HepG2 (cell line): ENCODE data around the gene KRT6B. TPM values are rescaled to one million over a fixed set of nuclear protein-coding genes. Genes with fewer than 3 reads are reported as not detected.

ENCODE experiments used
- ATAC-seq: fragments of 200-7000 bp; cut with Tn5 transposase; 3 replicates; pipeline ENCODE4 v1.9.1; 2020; ENCODE audit warnings: mild to moderate bottlenecking, moderate library complexity
- BruUV-seq: library from RNA; stranded (reverse); fragments of 400-500 nt; replicated peaks from 2 replicates; lab custom pipeline; 2021; lab: Mats Ljungman, UMichigan
- CTCF ChIA-PET: fragments of 300-600 bp; formaldehyde crosslinking; extraction: SDS; loops from one replicate; lab custom pipeline; 2021; ENCODE audit warnings: low total read pairs, inconsistent platforms, low intra/inter-chr PET ratio; lab: Yijun Ruan, JAX
- POLR2A ChIA-PET: fragments of 350-600 bp; sonication (Branson Sonifier 250); formaldehyde crosslinking; loops from one replicate; lab custom pipeline; 2020; ENCODE audit warnings: antibody characterized with exemption, inconsistent platforms; lab: Yijun Ruan, JAX
- DNase-seq: peaks from one replicate; pipeline ENCODE4 v3.0.0-alpha.2; 2015; ENCODE audit warnings: low spot score
- FAIRE-seq: peaks from 3 replicates; lab custom pipeline; 2011; peaks lifted over from hg19 to GRCh38; lab: Jason Lieb, UNC
- H2AFZ ChIP-seq: one replicate; pipeline ENCODE4 v1.6.1; 2011; ENCODE audit warnings: low read length, inconsistent platforms
- H3K27ac ChIP-seq: fragments of 300-600 bp; 3 replicates; pipeline ENCODE4 v1.8.0; 2011; ENCODE audit warnings: mixed run types, mild to moderate bottlenecking, mixed read lengths, low read length, inconsistent platforms; ENCODE audit not compliant: insufficient read depth; ENCODE audit errors: extremely low read length
- H3K27me3 ChIP-seq, 2 experiments: fragments of 200-600 bp in 1 of 2; 2 replicates in 1 of 2; 3 replicates in 1 of 2; pipeline versions ENCODE4 v1.6.0 to v1.8.0; 2011; ENCODE audit warnings: low read length in 2 of 2, mild to moderate bottlenecking in 2 of 2, moderate library complexity in 2 of 2, inconsistent platforms in 1 of 2; ENCODE audit not compliant: insufficient read depth in 2 of 2, control insufficient read depth in 1 of 2
- H3K36me3 ChIP-seq, 2 experiments: fragments of 200-600 bp in 1 of 2; replicated peaks in 1 of 2; 2 replicates in 1 of 2; 3 replicates in 1 of 2; pipeline versions ENCODE4 v1.5.1 to v1.8.0; 2011; ENCODE audit warnings: low read length in 2 of 2, inconsistent platforms in 1 of 2; ENCODE audit not compliant: insufficient read depth in 2 of 2, control insufficient read depth in 1 of 2
- H3K4me1 ChIP-seq: 2 replicates; pipeline ENCODE4 v1.5.1; 2012; ENCODE audit warnings: low read length, inconsistent platforms; ENCODE audit not compliant: insufficient read depth
- H3K4me2 ChIP-seq: 2 replicates; pipeline ENCODE4 v1.6.0; 2011; ENCODE audit warnings: low read depth, low read length, inconsistent platforms
- H3K4me3 ChIP-seq, 3 experiments: fragments of 200-600 bp in 1 of 3; sonication (generic), shearing (Covaris generic) in 1 of 3; replicated peaks in 1 of 3; 2 replicates each; pipeline ENCODE4 v1.5.1; 2011 to 2016; ENCODE audit warnings: low read length in 3 of 3, inconsistent platforms in 2 of 3, low read depth in 2 of 3, mild to moderate bottlenecking in 2 of 3, control low read depth in 1 of 3, mixed read lengths in 1 of 3; ENCODE audit not compliant: insufficient read depth in 1 of 3
- H3K79me2 ChIP-seq: one replicate; pipeline ENCODE4 v1.6.1; 2011; ENCODE audit warnings: low read length, inconsistent platforms; ENCODE audit not compliant: insufficient read depth
- H3K9ac ChIP-seq: 2 replicates; pipeline ENCODE4 v1.6.0; 2011; ENCODE audit warnings: mild to moderate bottlenecking, low read depth, low read length, inconsistent platforms; ENCODE audit not compliant: insufficient read depth
- H3K9me3 ChIP-seq: 2 replicates; pipeline ENCODE4 v1.5.1; 2012; ENCODE audit warnings: mild to moderate bottlenecking, low read length
- H4K20me1 ChIP-seq: 2 replicates; pipeline ENCODE4 v1.6.0; 2011; ENCODE audit warnings: inconsistent platforms, mild to moderate bottlenecking, low read length, moderate library complexity; ENCODE audit not compliant: insufficient read depth
- CEBPG ChIP-seq: IDR thresholded peaks from 2 replicates; pipeline ENCODE4 v1.6.1; 2016
- DNMT1 ChIP-seq: sonication (generic); formaldehyde crosslinking; IDR thresholded peaks from 2 replicates; pipeline ENCODE4 v1.5.1; 2020; ENCODE audit warnings: mild to moderate bottlenecking, missing genetic modification reagents
- MIXL1 ChIP-seq: IDR thresholded peaks from 2 replicates; pipeline ENCODE4 v1.6.1; 2016
- NR2C2 ChIP-seq: sonication (generic); formaldehyde crosslinking; IDR thresholded peaks from 2 replicates; pipeline ENCODE4 v1.4.0; 2020; ENCODE audit warnings: missing genetic modification reagents, mild to moderate bottlenecking, moderate library complexity, borderline replicate concordance
- PRMT3 ChIP-seq: sonication (generic); formaldehyde crosslinking; IDR thresholded peaks from 2 replicates; pipeline ENCODE4 v1.8.1; 2022; ENCODE audit warnings: low read depth, mild to moderate bottlenecking, moderate library complexity, missing genetic modification reagents, borderline replicate concordance
- ZFP36 ChIP-seq: fragments of 150-350 bp; IDR thresholded peaks from 2 replicates; pipeline ENCODE4 v1.6.1; 2018; ENCODE audit warnings: borderline replicate concordance, low read length, low read depth; ENCODE audit not compliant: partially characterized antibody
- ZNF207 ChIP-seq: fragments of 450-650 bp; IDR thresholded peaks from 2 replicates; pipeline ENCODE4 v1.6.1; 2016; ENCODE audit warnings: antibody characterized with exemption, borderline replicate concordance
- ZNF772 ChIP-seq: sonication (generic); formaldehyde crosslinking; IDR thresholded peaks from 2 replicates; pipeline ENCODE4 v1.5.0; 2020; ENCODE audit warnings: mild to moderate bottlenecking, missing genetic modification reagents
- WGBS: methylation state at CpG from one replicate; pipeline ENCODE4 v1.1.6; 2017; ENCODE audit warnings: low lambda C conversion rate; 5-methylcytosine and 5-hydroxymethylcytosine counted together
- in situ Hi-C: cut with HindIII; loops from 2 replicates; pipeline ENCODE4 v1.10.0; 2017; ENCODE audit warnings: low pct_unique_long_range_greater_than_20kb; ENCODE audit not compliant: extremely low pct_ligation_motif_present
- intact Hi-C: fragments of 100-400 bp; cut with micrococcal nuclease; formaldehyde crosslinking; loops from one replicate; pipeline ENCODE4 v1.10.0; 2022; ENCODE audit not compliant: unreplicated experiment
- polyA plus RNA-seq, 8 experiments: library from polyadenylated mRNA; depleted of rRNA in 3 of 8; stranded (reverse) in 7 of 8; unstranded in 1 of 8; fragments of >200 nt; fragmentation: Illumina TruSeq in 4 of 8; extraction: Trizol in 4 of 8; gene quantifications; 2 replicates each; pipeline versions ENCODE4 v1.2.1 to v1.2.3, GENCODE V29; 2011 to 2016; ENCODE audit warnings: low read depth in 4 of 8, missing spikeins in 1 of 8, mixed read lengths in 1 of 8; ENCODE audit not compliant: insufficient read depth in 1 of 8
- total RNA-seq, 5 experiments: library from RNA; depleted of rRNA; stranded (reverse); fragments of >200 nt; fragmentation: Illumina TruSeq; extraction: Trizol; gene quantifications; 2 replicates each; pipeline ENCODE4 v1.2.3, GENCODE V29; 2016; ENCODE audit warnings: low read depth in 1 of 5
- TF ChIP-seq, protein P1 (sequence below): sonication (generic); formaldehyde crosslinking; conservative IDR thresholded peaks from 2 replicates; pipeline ENCODE4 v1.5.0; 2020; ENCODE audit warnings: missing genetic modification reagents
- TF ChIP-seq, protein P2 (sequence below): IDR thresholded peaks from 2 replicates; pipeline ENCODE4 v1.6.1; 2016
- TF ChIP-seq, protein P3 (sequence below): sonication (generic); formaldehyde crosslinking; IDR thresholded peaks from 2 replicates; pipeline ENCODE4 v1.4.0; 2020; ENCODE audit warnings: missing genetic modification reagents, mild to moderate bottlenecking, borderline replicate concordance
- TF ChIP-seq, protein P4 (sequence below): sonication (generic); formaldehyde crosslinking; IDR thresholded peaks from 2 replicates; pipeline ENCODE4 v1.5.1; 2020; ENCODE audit warnings: missing genetic modification reagents, mild to moderate bottlenecking, borderline replicate concordance

KRT6B gene
- total and polyA plus RNA-seq, 2 of the 13 experiments (the other 11 are each of a cell fraction or from before 2014, with no cell fraction given) = not detected

DNA sequence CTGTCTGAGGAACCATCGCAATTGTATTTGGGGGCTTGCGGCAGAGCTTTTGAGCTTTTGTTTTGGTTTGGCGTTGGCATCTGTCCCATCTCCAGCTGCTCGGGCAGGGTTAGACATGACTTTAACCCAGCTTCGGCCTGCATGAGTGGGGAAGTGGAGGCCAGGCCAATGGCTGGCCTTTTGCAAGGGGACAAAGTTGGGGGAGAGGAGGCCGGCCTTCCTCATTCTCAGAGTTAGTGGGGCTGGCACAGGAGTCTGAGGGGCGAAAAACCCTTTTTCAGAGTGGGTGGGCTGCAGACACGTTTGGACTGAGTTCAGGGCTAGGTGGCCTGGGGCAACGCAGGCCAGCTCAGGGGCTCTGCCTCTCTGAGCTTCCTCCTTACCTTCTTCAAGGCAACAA is 51.0 kb downstream of the KRT6B start:
- Histone ChIP-seq H3K27me3 (peaks cover 1 to 18% of the 10 kb centered on the region in 2 experiments; a peak in 4 of 5 replicates), H3K4me1 (no peaks in the 10 kb centered on the region), H3K4me2 (no peak overlapping the region), H3K9me3 (no peaks in the 10 kb centered on the region), H3K27ac (no peak overlapping the region), H3K79me2 (no peaks in the 10 kb centered on the region)
- no peak for FAIRE-seq
- ChIA-PET POLR2A (no interaction called here), CTCF (no interaction called here)
- in situ Hi-C loops = no loop called here
- TF ChIP-seq NR2C2 (CRISPR knock-in tag) = no peak
- no peak for TF ChIP-seq DNMT1
- TF ChIP-seq ZNF207 = no peak
- TF ChIP-seq CEBPG (CRISPR knock-in tag) = no peak
- no peak for TF ChIP-seq PRMT3 (CRISPR knock-in tag)
- TF ChIP-seq ZFP36 = no peak
- no peak for TF ChIP-seq ZNF772 (CRISPR knock-in tag)
- TF ChIP-seq, protein P1, sequence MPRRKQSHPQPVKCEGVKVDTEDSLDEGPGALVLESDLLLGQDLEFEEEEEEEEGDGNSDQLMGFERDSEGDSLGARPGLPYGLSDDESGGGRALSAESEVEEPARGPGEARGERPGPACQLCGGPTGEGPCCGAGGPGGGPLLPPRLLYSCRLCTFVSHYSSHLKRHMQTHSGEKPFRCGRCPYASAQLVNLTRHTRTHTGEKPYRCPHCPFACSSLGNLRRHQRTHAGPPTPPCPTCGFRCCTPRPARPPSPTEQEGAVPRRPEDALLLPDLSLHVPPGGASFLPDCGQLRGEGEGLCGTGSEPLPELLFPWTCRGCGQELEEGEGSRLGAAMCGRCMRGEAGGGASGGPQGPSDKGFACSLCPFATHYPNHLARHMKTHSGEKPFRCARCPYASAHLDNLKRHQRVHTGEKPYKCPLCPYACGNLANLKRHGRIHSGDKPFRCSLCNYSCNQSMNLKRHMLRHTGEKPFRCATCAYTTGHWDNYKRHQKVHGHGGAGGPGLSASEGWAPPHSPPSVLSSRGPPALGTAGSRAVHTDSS (CRISPR knock-in tag) = no peak
- TF ChIP-seq, protein P2, sequence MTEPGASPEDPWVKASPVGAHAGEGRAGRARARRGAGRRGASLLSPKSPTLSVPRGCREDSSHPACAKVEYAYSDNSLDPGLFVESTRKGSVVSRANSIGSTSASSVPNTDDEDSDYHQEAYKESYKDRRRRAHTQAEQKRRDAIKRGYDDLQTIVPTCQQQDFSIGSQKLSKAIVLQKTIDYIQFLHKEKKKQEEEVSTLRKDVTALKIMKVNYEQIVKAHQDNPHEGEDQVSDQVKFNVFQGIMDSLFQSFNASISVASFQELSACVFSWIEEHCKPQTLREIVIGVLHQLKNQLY (CRISPR knock-in tag) = no peak
- TF ChIP-seq, protein P3, sequence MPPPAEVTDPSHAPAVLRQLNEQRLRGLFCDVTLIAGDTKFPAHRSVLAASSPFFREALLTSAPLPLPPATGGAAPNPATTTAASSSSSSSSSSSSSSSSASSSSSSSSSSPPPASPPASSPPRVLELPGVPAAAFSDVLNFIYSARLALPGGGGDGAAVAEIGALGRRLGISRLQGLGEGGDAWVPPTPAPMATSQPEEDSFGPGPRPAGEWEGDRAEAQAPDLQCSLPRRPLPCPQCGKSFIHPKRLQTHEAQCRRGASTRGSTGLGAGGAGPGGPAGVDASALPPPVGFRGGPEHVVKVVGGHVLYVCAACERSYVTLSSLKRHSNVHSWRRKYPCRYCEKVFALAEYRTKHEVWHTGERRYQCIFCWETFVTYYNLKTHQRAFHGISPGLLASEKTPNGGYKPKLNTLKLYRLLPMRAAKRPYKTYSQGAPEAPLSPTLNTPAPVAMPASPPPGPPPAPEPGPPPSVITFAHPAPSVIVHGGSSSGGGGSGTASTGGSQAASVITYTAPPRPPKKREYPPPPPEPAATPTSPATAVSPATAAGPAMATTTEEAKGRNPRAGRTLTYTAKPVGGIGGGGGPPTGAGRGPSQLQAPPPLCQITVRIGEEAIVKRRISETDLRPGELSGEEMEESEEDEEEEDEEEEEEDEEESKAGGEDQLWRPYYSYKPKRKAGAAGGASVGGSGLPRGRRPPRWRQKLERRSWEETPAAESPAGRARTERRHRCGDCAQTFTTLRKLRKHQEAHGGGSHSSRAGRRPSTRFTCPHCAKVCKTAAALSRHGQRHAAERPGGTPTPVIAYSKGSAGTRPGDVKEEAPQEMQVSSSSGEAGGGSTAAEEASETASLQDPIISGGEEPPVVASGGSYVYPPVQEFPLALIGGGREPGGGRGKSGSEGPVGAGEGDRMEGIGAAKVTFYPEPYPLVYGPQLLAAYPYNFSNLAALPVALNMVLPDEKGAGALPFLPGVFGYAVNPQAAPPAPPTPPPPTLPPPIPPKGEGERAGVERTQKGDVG = no peak
- TF ChIP-seq MIXL1 (CRISPR knock-in tag) = no peak
- TF ChIP-seq, protein P4, sequence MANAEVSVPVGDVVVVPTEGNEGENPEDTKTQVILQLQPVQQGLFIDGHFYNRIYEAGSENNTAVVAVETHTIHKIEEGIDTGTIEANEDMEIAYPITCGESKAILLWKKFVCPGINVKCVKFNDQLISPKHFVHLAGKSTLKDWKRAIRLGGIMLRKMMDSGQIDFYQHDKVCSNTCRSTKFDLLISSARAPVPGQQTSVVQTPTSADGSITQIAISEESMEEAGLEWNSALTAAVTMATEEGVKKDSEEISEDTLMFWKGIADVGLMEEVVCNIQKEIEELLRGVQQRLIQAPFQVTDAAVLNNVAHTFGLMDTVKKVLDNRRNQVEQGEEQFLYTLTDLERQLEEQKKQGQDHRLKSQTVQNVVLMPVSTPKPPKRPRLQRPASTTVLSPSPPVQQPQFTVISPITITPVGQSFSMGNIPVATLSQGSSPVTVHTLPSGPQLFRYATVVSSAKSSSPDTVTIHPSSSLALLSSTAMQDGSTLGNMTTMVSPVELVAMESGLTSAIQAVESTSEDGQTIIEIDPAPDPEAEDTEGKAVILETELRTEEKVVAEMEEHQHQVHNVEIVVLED (CRISPR knock-in tag) = no peak
- TF ChIP-seq, all 625 proteins: peak for 0
- Histone ChIP-seq H3K9ac (no peak overlapping the region), H2AFZ (no peak overlapping the region), H3K36me3 (no peaks in the 10 kb centered on the region), H3K4me3 (no peak overlapping the region), H4K20me1 (0 out of 2 replicates have a peak, but pooled peaks cover 2% of the 10 kb centered on the region)
- DNase-seq = no peak
- intact Hi-C loops = no loop called here
- no peak for ATAC-seq
- BruUV-seq = no TSS peak
- 22% methylated on average over 5 of the region's 9 CpGs for WGBS
